SH-SY5Y (cell line): ENCODE measurements around the gene PTER.

Source experiments
- GATA2 ChIP-seq: IDR thresholded peaks from 2 replicates; pipeline ENCODE4 v1.6.1; 2011; ENCODE audit warnings: mild to moderate bottlenecking, low read depth, low read length
- GATA3 ChIP-seq: IDR thresholded peaks from 2 replicates; pipeline ENCODE4 v1.6.1; 2011; ENCODE audit warnings: low read depth, mild to moderate bottlenecking, low read length, moderate library complexity

DNA sequence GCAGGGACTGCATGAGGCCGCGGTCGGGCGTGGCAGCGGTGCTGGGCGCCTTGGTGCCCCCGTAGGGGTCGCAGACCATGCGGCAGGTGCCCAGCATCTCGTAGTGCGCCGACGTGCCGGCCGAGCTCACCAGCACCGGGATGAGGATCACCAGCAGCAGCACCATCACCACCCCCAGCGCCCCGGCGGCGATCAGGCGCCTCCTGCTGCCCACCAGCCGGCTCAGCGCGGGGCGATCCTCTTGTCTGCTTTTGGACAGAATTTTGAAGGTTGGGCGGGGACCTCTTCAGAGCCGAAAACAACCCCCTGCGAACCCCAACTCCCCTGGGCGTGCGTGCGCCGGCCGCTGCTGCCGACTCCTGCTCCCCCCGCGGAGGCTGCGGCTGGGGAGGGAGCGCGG is 84.1 kb downstream of the PTER start:
- TF ChIP-seq GATA3: no peak
- TF ChIP-seq GATA2: no peak
